Measurements from ENCODE around the gene FBF1. TPM values are rescaled to one million over a fixed set of nuclear protein-coding genes. Genes with fewer than 3 reads are reported as not detected.

The FBF1 gene
- total and polyA plus RNA-seq, 9 of the 15 experiments (the other 6 are each of a cell fraction or from before 2014, with no cell fraction given) = 0.46 to 14.9 (median 7.5) TPM

DNA sequence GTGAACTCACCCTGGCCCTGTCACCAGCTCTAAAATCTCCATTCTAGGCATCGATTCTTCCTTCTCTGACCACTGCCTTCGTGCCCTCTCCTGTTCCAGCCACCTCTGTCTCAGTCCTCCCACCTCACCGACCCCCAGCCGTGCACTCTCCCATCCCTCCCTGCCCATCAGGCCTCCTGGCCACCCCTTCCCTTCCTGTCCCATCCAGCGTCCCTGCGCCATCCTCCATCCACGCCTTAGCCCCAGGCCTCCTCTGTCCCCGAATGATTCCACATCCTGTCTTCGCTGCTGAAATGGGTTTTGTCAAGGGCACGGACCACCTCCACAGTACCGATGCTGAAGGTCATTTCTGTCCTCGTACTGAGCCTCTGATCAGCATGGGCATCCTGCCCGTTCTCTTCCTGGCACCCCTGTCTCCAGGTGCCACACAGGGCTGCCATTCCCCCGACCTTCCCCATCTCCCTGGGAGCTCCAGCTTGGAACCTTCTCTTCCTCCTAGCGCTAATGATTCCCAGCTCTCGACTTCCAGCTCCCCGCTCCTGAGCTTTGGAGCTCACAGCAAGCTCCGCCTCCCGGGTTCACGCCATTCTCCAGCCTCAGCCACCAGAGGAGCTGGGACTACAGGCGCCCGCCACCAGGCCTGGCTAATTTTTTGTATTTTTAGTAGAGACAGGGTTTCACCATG is 46.7 kb downstream of the FBF1 start (continued):
- TF ChIP-seq, protein P1, sequence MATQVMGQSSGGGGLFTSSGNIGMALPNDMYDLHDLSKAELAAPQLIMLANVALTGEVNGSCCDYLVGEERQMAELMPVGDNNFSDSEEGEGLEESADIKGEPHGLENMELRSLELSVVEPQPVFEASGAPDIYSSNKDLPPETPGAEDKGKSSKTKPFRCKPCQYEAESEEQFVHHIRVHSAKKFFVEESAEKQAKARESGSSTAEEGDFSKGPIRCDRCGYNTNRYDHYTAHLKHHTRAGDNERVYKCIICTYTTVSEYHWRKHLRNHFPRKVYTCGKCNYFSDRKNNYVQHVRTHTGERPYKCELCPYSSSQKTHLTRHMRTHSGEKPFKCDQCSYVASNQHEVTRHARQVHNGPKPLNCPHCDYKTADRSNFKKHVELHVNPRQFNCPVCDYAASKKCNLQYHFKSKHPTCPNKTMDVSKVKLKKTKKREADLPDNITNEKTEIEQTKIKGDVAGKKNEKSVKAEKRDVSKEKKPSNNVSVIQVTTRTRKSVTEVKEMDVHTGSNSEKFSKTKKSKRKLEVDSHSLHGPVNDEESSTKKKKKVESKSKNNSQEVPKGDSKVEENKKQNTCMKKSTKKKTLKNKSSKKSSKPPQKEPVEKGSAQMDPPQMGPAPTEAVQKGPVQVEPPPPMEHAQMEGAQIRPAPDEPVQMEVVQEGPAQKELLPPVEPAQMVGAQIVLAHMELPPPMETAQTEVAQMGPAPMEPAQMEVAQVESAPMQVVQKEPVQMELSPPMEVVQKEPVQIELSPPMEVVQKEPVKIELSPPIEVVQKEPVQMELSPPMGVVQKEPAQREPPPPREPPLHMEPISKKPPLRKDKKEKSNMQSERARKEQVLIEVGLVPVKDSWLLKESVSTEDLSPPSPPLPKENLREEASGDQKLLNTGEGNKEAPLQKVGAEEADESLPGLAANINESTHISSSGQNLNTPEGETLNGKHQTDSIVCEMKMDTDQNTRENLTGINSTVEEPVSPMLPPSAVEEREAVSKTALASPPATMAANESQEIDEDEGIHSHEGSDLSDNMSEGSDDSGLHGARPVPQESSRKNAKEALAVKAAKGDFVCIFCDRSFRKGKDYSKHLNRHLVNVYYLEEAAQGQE (IDR thresholded peaks at IDR 0.05; ENCODE audit: borderline replicate concordance) = no peak
- TF ChIP-seq, protein P1 (CRISPR knock-in tag; IDR thresholded peaks at IDR 0.05; ENCODE audit: low read depth) = no peak
- TF ChIP-seq NBN (IDR thresholded peaks at IDR 0.05; ENCODE audit: low read depth) (no peak), ESRRA (IDR thresholded peaks at IDR 0.05; ENCODE audit: borderline replicate concordance, low read depth) (no peak), ILK (tag; IDR thresholded peaks at IDR 0.05; ENCODE audit: borderline replicate concordance, low read depth) (no peak), ZNF696 (CRISPR knock-in tag; conservative IDR thresholded peaks at IDR 0.05) (no peak), ZNF395 (CRISPR knock-in tag; IDR thresholded peaks at IDR 0.05) (no peak), ZNF311 (CRISPR knock-in tag; IDR thresholded peaks at IDR 0.05) (no peak), ZNF830 (CRISPR knock-in tag; IDR thresholded peaks at IDR 0.05) (no peak), MEF2D (tag; conservative IDR thresholded peaks at IDR 0.05; ENCODE audit: low read depth) (no peak), CTBP1 (IDR thresholded peaks at IDR 0.05; ENCODE audit: borderline replicate concordance) (no peak)
- TF ChIP-seq, protein P2, sequence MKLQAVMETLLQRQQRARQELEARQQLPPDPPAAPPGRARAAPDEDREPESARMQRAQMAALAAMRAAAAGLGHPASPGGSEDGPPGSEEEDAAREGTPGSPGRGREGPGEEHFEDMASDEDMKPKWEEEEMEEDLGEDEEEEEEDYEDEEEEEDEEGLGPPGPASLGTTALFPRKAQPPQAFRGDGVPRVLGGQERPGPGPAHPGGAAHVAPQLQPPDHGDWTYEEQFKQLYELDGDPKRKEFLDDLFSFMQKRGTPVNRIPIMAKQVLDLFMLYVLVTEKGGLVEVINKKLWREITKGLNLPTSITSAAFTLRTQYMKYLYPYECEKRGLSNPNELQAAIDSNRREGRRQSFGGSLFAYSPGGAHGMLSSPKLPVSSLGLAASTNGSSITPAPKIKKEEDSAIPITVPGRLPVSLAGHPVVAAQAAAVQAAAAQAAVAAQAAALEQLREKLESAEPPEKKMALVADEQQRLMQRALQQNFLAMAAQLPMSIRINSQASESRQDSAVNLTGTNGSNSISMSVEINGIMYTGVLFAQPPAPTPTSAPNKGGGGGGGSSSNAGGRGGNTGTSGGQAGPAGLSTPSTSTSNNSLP (IDR thresholded peaks at IDR 0.05; ENCODE audit: borderline replicate concordance, low read depth, low read length) = no peak
- TF ChIP-seq, protein P3, sequence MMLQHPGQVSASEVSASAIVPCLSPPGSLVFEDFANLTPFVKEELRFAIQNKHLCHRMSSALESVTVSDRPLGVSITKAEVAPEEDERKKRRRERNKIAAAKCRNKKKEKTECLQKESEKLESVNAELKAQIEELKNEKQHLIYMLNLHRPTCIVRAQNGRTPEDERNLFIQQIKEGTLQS (IDR thresholded peaks at IDR 0.05) = no peak
- TF ChIP-seq, protein P3 (CRISPR knock-in tag; conservative IDR thresholded peaks at IDR 0.05) = no peak
